Measurements from ENCODE around the gene CD82. TPM values are rescaled to one million over a fixed set of nuclear protein-coding genes. Genes with fewer than 3 reads are reported as not detected.

Gene CD82
- total RNA-seq, 1 experiment from 2014 or later: 26.1 TPM

DNA sequence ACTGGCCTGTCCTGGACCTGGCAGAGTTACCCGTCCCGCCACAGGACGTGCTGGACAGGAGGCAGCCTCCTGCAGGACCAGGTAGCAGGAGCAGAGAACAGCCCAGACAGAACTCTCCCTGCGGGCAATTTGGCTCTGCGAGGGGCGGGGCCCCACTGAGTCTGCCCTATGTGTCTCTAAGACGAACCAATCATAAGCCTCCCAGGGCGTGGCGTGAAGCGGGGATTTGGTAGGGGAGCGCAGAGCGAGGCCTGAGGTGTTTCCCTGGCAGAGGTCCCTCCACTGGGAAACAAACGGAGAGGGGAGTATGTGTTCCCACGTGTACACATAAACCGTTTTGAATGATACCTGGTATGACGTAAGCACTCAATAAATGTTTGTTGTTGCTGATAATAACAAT, 7.4 kb downstream of the CD82 start:
- in situ Hi-C loops (cut with HindIII; ENCODE audit: low pct_unique_long_range_greater_than_20kb, low sequenced_read_pairs): no loop called here
- no peak for DNase-seq (ENCODE audit: low read depth, low spot score)
- no TSS peak for BruUV-seq (replicated peaks)
- CTCF ChIA-PET: no interaction called here
- H3K27ac ChIP-seq (ENCODE audit: low read length): no peak overlapping the region
- H3K9me3 ChIP-seq (ENCODE audit: control insufficient read depth, insufficient read depth, low read depth, low read length): no peaks in the 10 kb centered on the region
- no peaks in the 10 kb centered on the region for H3K27me3 ChIP-seq (ENCODE audit: control insufficient read depth, insufficient read depth, low read length)
- no peaks in the 10 kb centered on the region for H3K36me3 ChIP-seq (ENCODE audit: control insufficient read depth, insufficient read depth, low read length)
- no peak for TF ChIP-seq SIN3A (IDR thresholded peaks at IDR 0.05; ENCODE audit: borderline replicate concordance, insufficient read depth, low read depth, low read length)
- no peak for TF ChIP-seq TCF7L2 (IDR thresholded peaks at IDR 0.05; ENCODE audit: low read depth, low read length)
- no peak for TF ChIP-seq POLR2AphosphoS5 (IDR thresholded peaks at IDR 0.05; ENCODE audit: low read depth, low read length)
- TF ChIP-seq, protein P1, sequence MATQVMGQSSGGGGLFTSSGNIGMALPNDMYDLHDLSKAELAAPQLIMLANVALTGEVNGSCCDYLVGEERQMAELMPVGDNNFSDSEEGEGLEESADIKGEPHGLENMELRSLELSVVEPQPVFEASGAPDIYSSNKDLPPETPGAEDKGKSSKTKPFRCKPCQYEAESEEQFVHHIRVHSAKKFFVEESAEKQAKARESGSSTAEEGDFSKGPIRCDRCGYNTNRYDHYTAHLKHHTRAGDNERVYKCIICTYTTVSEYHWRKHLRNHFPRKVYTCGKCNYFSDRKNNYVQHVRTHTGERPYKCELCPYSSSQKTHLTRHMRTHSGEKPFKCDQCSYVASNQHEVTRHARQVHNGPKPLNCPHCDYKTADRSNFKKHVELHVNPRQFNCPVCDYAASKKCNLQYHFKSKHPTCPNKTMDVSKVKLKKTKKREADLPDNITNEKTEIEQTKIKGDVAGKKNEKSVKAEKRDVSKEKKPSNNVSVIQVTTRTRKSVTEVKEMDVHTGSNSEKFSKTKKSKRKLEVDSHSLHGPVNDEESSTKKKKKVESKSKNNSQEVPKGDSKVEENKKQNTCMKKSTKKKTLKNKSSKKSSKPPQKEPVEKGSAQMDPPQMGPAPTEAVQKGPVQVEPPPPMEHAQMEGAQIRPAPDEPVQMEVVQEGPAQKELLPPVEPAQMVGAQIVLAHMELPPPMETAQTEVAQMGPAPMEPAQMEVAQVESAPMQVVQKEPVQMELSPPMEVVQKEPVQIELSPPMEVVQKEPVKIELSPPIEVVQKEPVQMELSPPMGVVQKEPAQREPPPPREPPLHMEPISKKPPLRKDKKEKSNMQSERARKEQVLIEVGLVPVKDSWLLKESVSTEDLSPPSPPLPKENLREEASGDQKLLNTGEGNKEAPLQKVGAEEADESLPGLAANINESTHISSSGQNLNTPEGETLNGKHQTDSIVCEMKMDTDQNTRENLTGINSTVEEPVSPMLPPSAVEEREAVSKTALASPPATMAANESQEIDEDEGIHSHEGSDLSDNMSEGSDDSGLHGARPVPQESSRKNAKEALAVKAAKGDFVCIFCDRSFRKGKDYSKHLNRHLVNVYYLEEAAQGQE (IDR thresholded peaks at IDR 0.05; ENCODE audit: insufficient read depth in 1 of 2, low read depth in 2 of 2, low read length in 1 of 2): no peak
- TF ChIP-seq, protein P2, sequence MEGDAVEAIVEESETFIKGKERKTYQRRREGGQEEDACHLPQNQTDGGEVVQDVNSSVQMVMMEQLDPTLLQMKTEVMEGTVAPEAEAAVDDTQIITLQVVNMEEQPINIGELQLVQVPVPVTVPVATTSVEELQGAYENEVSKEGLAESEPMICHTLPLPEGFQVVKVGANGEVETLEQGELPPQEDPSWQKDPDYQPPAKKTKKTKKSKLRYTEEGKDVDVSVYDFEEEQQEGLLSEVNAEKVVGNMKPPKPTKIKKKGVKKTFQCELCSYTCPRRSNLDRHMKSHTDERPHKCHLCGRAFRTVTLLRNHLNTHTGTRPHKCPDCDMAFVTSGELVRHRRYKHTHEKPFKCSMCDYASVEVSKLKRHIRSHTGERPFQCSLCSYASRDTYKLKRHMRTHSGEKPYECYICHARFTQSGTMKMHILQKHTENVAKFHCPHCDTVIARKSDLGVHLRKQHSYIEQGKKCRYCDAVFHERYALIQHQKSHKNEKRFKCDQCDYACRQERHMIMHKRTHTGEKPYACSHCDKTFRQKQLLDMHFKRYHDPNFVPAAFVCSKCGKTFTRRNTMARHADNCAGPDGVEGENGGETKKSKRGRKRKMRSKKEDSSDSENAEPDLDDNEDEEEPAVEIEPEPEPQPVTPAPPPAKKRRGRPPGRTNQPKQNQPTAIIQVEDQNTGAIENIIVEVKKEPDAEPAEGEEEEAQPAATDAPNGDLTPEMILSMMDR (IDR thresholded peaks at IDR 0.05): no peak
- intact Hi-C loops (cut with micrococcal nuclease; ENCODE audit: unreplicated experiment): no loop called here
- peaks cover 14% of the 10 kb centered on the region for H3K4me1 ChIP-seq (ENCODE audit: control insufficient read depth, insufficient read depth, low read length)
- no peak for ATAC-seq
- no peak overlapping the region for H3K4me3 ChIP-seq (ENCODE audit: low read depth in 2 of 2, low read length in 2 of 2)
- POLR2A ChIA-PET: no interaction called here

DNA sequence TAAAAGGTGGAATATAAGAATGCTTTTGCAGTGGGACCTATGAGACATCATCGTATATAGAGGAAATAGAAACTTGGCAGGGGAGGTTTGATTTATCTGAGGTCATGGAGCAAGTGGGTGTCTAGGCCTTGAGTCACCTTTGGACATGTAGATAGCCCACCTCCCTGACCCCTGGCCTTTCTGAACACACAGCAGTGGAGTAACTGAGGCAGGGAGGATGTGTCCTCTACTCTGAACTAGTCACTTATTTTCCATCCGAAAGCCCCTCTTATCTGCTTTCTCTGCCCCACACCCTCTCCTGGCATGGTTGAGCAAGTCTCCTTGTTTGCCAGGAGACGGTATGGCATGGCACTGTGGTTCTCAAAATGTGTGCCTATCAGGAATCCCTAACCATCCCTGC, 7.9 kb downstream of the CD82 start:
- POLR2A ChIA-PET: no interaction called here
- no peak overlapping the region for H3K27ac ChIP-seq (ENCODE audit: low read length)

More for the DNA sequence above, 7.9 kb downstream of the CD82 start:
- intact Hi-C loops (cut with micrococcal nuclease; ENCODE audit: unreplicated experiment) (no loop called here), in situ Hi-C loops (cut with HindIII; ENCODE audit: low pct_unique_long_range_greater_than_20kb, low sequenced_read_pairs) (no loop called here)
- TF ChIP-seq, protein P2 (IDR thresholded peaks at IDR 0.05): no peak
- TF ChIP-seq SIN3A (IDR thresholded peaks at IDR 0.05; ENCODE audit: borderline replicate concordance, insufficient read depth, low read depth, low read length) (no peak), TCF7L2 (IDR thresholded peaks at IDR 0.05; ENCODE audit: low read depth, low read length) (no peak), POLR2AphosphoS5 (IDR thresholded peaks at IDR 0.05; ENCODE audit: low read depth, low read length) (no peak)
- TF ChIP-seq, protein P1 (IDR thresholded peaks at IDR 0.05; ENCODE audit: insufficient read depth in 1 of 2, low read depth in 2 of 2, low read length in 1 of 2): no peak
- no peak overlapping the region for H3K4me3 ChIP-seq (ENCODE audit: low read depth in 2 of 2, low read length in 2 of 2)
- no peaks in the 10 kb centered on the region for H3K36me3 ChIP-seq (ENCODE audit: control insufficient read depth, insufficient read depth, low read length)
- CTCF ChIA-PET: no interaction called here
- H3K9me3 ChIP-seq (ENCODE audit: control insufficient read depth, insufficient read depth, low read depth, low read length): no peaks in the 10 kb centered on the region
- ATAC-seq (no peak), DNase-seq (ENCODE audit: low read depth, low spot score) (no peak)
- H3K27me3 ChIP-seq (ENCODE audit: control insufficient read depth, insufficient read depth, low read length): no peaks in the 10 kb centered on the region
- H3K4me1 ChIP-seq (ENCODE audit: control insufficient read depth, insufficient read depth, low read length): peaks cover 14% of the 10 kb centered on the region
- BruUV-seq (replicated peaks): no TSS peak
